Hematopoietic multipotent progenitor cell treated with erythropoietin and hydrocortisone succinate and interleukin-3 and kit ligand, for 8 days (in vitro differentiated cells): ENCODE data around the gene MYO1A.
"Not testable (repeated sequence)": the region's sequence is repeated elsewhere in the genome, so short reads cannot be mapped to it uniquely, and the experiment has no call there.

Experiments
- DNase-seq: peaks from one replicate; pipeline ENCODE4 v3.0.0-alpha.2; 2015

MYO1A gene

DNA sequence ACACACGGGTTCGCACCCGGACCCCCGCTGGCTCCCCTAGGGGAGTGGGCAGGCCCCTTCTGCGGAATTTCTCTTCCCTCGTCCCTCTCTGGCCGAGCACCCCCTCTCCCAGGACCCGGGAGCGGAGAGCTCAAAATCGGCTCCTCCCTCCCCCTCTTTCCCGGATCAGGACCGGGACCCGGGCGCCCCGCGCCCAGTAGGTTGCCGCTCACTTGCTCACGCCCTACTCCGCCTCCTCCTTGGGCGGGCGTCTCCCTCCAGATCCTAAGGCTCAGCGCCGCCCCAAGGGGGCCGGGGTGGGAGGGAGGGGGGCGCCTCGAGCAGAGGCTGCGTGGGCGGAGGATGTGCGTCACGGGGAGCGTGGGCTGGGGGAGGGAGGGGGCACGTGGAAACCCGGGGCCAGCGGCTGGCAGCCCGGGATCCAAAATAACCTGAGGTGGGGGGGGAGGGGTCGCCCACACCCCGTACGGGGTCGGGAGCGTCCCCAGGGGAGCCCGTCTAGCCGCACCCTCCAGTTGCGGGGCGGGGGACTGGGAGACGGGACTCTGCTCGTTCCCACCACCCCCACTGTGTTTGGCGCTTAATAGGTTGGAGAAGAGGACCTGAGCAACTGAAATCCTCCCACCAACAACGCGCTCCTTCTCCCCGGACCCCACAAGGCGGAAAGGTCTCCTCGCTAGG is 37.2 kb upstream of the MYO1A start:
- peak; percentile 88 for DNase-seq

GRCh38 chr12:57086493-57087009 is 36.6 kb upstream of the MYO1A start:
- peak; percentile 66 for DNase-seq

DNA sequence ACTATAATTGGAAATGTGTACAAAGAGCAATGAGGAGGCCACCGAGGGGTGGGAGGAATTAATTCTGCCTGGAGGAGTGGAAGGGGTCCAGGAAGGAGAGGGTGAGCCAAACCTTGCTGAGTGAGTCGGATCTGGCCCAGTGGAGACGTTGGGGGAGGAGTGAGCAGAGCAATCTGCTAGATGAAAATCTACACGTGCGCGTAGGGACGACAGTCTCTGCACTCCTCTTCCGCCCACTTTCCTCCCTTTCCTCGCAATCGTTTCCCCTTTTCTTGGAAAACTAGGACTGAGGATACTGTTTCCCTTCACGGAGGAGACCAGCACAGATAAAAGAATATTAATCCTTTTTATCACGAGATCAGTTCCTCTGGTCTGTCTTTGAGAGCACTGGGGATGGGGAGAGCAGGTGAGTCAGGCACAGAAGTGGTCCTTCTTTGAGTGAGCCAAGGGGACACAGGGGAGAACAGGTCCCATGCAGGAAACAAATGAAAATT is 36.1 kb upstream of the MYO1A start:
- peak; percentile 73 for DNase-seq

- DNase-seq, result no peak
These were observed 30.9 kb upstream of the MYO1A start for GRCh38 chr12:57080855-57081254.

GRCh38 chr12:57079821-57080220 is 29.9 kb upstream of the MYO1A start:
- no peak for DNase-seq

GRCh38 chr12:57078519-57079404 is 28.8 kb upstream of the MYO1A start, which contains the start of gene NEMP1:
Gene NEMP1 (minus strand): TSS chr12:57078791. CDS start chr12:57078745, 46 bp downstream.
- peak; percentile 100 for DNase-seq

- not testable (repeated sequence) for DNase-seq
These were observed 23.9 kb upstream of the MYO1A start for GRCh38 chr12:57073566-57074450.

DNA sequence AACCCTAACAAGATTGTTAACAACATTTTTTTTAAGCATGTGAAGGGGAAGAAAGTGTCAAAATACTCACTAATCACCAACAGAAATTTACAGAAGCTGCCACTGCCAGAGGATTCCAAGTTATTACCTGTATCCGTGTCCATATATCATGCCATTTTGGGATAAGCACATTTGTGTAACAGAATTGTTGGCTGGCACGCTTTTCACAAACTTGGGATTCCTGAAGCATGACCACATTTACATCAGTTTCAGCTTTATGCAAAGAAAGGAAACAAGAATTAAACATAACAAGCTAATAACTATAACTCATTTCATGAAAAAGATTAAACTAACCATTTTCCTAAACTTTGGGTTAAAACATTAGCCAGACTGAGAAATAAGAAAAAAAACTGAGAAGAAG is 22.7 kb upstream of the MYO1A start:
- DNase-seq, result no peak

GRCh38 chr12:57069523-57069922 is 19.6 kb upstream of the MYO1A start:
- peak; percentile 89 for DNase-seq

DNA sequence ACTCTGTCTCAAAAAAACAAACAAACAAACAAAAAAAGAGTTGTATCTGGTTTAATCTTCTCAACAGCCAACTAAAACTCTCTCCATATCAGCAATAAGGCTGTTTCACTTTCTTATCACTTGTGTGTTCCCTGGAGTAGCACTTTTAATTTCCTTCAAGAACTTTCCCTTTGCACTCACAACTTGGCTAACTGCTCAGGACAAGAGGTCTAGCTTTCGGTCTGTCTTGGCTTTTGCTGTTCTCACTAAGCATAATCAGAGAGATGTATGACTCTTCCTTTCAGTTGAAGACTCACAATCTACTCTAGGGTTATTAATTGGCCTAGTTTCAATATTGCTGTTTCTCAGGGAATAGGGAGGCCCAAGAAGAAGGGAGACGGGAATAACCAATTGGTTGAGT is 16.3 kb upstream of the MYO1A start:
- no peak for DNase-seq

DNA sequence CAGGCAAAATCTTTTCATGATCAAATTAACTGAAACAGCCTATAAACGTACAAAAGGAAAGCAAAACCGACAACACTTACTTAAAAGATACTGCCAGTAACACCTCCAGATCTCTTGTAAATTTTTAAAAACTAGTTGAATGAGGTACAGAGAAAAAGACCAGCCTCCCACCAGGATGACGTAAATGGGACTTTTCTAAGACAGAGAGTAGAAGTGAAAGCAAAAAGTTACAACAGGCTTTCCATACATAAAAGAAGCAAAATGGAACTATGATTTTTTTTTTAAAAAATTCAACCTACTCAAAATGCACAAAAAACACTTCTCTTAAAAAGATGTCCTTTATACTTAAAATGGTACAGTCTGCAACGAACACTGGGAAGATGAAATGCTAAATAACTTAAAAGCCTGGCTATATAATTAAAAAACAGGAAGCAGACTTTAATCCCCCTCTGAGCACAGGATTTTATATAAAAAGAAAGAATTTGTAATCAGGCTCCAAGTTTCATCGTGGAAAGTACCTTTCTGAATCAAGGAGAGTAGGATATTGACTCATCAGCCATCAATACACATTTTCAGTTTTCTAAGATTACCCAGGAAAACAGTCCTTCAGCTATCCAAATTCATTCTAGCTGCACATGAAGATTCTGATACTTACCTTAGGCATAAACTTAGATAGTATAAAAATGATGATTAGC is 14.2 kb upstream of the MYO1A start:
- DNase-seq, result no peak

- DNase-seq, result no peak
These were observed 8.5 kb upstream of the MYO1A start for GRCh38 chr12:57058454-57058853.

DNA sequence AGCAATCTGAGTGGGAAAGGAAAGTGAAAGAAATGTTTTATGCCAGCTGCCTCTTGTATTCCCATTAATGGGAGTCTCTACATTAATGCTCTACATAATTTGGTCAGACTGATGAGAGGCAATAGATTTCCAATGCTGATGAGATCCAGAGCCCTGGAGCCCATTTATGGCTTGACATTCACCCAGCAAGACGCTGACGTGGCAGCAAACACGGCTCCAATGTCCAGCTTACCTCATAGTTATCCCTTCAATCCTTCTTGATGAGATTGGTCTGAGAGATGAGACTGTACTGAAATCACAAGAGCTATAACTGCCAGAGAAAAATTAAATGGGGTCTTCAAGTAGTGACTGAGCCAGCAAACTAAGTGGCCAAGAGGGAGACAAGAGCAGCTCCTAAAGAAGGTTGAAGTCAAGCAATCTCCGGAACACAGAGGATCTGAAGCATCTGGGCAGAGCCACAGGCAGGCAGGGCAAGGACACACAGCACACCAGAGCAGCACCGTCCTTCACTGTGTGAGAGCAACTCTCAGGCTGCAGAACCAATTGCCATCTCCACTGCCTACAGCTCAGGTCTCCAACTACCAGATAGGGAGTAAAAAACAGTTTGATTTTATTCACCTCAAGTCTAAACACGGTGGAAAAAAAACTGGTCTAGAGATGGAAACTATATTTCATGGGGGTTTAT is 7.3 kb upstream of the MYO1A start:
- no peak for DNase-seq

- no peak for DNase-seq
These were observed 5.9 kb upstream of the MYO1A start for GRCh38 chr12:57055824-57056223.

DNA sequence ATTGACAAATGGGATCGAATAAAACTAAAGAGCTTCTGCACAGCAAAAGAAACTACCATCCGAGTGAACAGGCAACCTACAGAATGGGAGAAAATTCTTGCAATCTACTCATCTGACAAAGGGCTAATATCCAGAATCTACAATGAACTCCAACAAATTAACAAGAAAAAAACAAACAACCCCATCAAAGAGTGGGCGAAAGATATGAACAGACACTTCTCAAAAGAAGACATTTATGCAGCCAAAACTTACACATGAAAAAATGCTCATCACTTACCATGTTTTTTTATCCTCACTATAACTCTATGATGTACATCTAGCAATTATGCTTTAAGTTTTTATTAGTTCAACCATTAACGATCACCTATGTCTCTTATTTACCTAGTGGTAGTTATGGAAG is 4.0 kb upstream of the MYO1A start:
- DNase-seq, result not testable (repeated sequence)

DNA sequence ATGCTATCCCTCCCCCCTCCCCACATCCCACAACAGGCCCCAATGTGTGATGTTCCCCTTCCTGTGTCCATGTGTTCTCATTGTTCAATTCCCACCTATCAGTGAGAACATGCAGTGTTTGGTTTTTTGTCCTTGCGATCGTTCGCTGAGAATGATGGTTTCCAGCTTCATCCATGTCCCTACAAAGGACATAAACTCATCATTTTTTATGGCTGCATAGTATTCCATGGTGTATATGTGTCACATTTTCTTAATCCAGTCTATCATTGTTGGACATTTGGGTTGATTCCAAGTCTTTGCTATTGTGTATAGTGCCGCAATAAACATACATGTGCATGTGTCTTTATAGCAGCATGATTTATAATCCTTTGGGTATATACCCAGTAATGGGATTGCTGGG is 3.2 kb upstream of the MYO1A start:
- not testable (repeated sequence) for DNase-seq

DNA sequence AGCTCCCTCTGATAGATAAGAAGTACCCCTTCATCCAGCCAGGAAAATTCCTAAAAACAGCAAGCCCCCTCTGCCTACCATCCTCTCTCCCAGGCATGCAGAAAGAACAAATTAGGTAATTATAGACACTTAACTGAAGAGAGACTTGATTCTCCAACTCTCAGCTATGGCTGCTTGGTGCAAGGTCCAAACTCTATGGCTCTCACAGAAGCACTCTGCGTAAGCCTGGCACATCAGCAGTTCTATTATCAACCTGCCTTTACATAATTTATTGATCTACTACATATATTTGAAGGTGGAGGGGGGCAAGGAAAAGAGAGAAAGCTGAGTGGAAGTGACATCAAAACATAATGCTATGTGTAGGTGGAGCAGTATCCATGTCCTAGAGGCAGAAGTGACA is 1.1 kb upstream of the MYO1A start:
- DNase-seq, result no peak

- DNase-seq, result no peak
These were observed 846 bp downstream of the MYO1A start for GRCh38 chr12:57049119-57049446.

DNA sequence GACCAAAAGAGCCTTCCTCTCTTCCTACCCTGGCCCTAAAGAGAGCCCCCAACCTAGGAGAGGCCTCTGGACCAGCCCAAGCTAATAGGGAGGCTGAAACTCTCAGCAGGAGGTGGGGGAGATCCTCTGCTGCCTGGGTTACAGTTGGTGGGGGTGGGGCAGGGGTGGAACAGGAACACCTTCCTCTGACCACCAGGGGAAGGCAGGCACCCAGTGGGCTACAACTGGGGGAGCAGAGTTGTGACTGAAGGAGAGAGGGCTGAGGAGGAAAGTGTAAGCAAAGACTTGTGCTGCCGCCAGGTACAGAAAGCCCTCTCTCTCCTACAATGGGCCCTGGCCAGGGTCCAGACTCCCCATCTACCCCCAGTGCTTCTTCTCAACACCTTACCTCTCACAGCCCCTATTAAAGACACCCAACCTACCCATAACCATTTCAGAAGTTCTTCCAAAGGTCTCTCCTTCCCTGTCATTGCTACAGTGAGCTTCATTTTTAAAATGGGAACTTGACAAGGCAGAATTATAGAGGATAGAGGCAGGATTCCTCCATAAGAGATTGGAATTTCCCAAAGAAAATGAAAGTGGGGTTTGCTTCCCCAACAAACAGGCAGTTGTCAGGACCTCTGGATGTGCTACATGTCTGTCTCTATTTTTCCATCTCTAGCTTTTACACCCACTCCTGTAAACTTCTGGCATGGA is 1.4 kb downstream of the MYO1A start:
- no peak for DNase-seq

GRCh38 chr12:57047981-57048380 is 1.9 kb downstream of the MYO1A start:
- DNase-seq, result no peak
